ENCODE data around the gene NFAM1. TPM values are rescaled to one million over a fixed set of nuclear protein-coding genes. Genes with fewer than 3 reads are reported as not detected.

NFAM1 gene
- total and polyA plus RNA-seq, 8 donors = 0.74 to 28.0 (median 0.95) TPM

DNA sequence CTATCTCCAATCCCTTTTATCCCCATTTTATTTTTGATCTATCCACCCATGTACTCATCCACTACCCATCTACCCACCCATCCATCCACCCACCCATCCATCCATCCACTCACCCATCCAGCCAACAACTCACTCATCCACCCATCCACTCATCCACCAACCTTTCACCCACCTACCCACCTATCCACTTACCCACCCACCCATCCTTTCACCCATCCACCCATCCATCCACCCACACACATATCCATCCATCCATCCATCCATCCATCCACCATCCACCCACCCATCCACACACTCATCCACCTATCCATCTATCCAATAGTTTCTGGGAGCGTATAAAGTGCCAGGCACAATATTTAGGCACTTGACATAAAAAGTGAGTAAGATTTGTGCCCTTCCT, 39.2 kb upstream of the NFAM1 start:
- Histone ChIP-seq H3K4me1 (no peaks in the 10 kb centered on the region), H3K36me3 (no peaks in the 10 kb centered on the region), H3K4me3 (no peak overlapping the region), H3K27me3 (no peaks in the 10 kb centered on the region), H3K9me3 (no peaks in the 10 kb centered on the region), H3K27ac (no peak overlapping the region)
- ATAC-seq = no peak
- TF ChIP-seq, protein P1, sequence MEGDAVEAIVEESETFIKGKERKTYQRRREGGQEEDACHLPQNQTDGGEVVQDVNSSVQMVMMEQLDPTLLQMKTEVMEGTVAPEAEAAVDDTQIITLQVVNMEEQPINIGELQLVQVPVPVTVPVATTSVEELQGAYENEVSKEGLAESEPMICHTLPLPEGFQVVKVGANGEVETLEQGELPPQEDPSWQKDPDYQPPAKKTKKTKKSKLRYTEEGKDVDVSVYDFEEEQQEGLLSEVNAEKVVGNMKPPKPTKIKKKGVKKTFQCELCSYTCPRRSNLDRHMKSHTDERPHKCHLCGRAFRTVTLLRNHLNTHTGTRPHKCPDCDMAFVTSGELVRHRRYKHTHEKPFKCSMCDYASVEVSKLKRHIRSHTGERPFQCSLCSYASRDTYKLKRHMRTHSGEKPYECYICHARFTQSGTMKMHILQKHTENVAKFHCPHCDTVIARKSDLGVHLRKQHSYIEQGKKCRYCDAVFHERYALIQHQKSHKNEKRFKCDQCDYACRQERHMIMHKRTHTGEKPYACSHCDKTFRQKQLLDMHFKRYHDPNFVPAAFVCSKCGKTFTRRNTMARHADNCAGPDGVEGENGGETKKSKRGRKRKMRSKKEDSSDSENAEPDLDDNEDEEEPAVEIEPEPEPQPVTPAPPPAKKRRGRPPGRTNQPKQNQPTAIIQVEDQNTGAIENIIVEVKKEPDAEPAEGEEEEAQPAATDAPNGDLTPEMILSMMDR (IDR thresholded peaks at IDR 0.05) = no peak
- intact Hi-C loops (cut with DNase I) = no loop called here
- no peak for DNase-seq

GRCh38 chr22:42470366-42471082, 38.3 kb upstream of the NFAM1 start:
- no peaks in the 10 kb centered on the region for H3K36me3 ChIP-seq
- TF ChIP-seq, protein P1 (IDR thresholded peaks at IDR 0.05) = no peak
- no peaks in the 10 kb centered on the region for H3K9me3 ChIP-seq
- H3K4me1 ChIP-seq = no peaks in the 10 kb centered on the region
- H3K4me3 ChIP-seq = no peak overlapping the region
- intact Hi-C loops (cut with DNase I) = no loop called here
- DNase-seq (peak in 1 of 4 donors; percentile 6), ATAC-seq (no peak)
- H3K27me3 ChIP-seq = no peaks in the 10 kb centered on the region
- H3K27ac ChIP-seq = no peak overlapping the region

DNA sequence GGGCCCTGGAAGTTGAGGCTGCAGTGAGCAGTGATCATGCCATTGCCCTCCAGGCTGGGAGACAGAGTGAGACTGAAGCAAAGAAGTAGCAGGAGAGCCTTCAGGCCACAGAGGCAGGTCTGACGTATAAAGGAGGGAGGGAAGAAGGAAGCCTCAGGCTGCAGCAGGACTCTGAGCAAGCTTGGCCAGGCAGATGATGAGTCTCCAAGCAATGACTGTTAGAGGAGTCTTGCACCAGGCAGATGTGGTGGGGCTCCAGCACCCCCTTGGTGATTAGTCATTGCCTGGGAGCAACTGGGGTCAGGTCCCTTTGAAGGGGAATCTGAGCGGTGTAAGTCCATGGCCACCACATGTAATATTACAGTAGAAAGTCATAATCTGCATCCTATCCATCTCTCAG, 36.6 kb upstream of the NFAM1 start:
- no peaks in the 10 kb centered on the region for H3K4me1 ChIP-seq
- no peak overlapping the region for H3K4me3 ChIP-seq
- H3K9me3 ChIP-seq = no peaks in the 10 kb centered on the region
- ATAC-seq (no peak), DNase-seq (no peak)
- no peaks in the 10 kb centered on the region for H3K27me3 ChIP-seq
- TF ChIP-seq, protein P1 (IDR thresholded peaks at IDR 0.05) = no peak
- intact Hi-C loops (cut with DNase I) = no loop called here
- H3K27ac ChIP-seq = no peak overlapping the region
- no peaks in the 10 kb centered on the region for H3K36me3 ChIP-seq

GRCh38 chr22:42462016-42462415, 29.8 kb upstream of the NFAM1 start:
- no peak overlapping the region for H3K27ac ChIP-seq
- intact Hi-C loops (cut with DNase I) = no loop called here
- no peaks in the 10 kb centered on the region for H3K4me1 ChIP-seq
- ATAC-seq = no peak
- H3K4me3 ChIP-seq = no peak overlapping the region
- no peak for DNase-seq
- H3K9me3 ChIP-seq = no peaks in the 10 kb centered on the region
- no peaks in the 10 kb centered on the region for H3K36me3 ChIP-seq
- TF ChIP-seq, protein P1 (IDR thresholded peaks at IDR 0.05) = no peak
- H3K27me3 ChIP-seq = peaks cover 24 to 53% of the 10 kb centered on the region in 2 donors

GRCh38 chr22:42461511-42461910, 29.3 kb upstream of the NFAM1 start:
- H3K4me1 ChIP-seq = no peaks in the 10 kb centered on the region
- H3K36me3 ChIP-seq = no peaks in the 10 kb centered on the region
- intact Hi-C loops (cut with DNase I) = no loop called here
- H3K4me3 ChIP-seq = no peak overlapping the region
- DNase-seq = no peak
- peaks cover 24 to 58% of the 10 kb centered on the region in 2 donors for H3K27me3 ChIP-seq
- H3K9me3 ChIP-seq = no peaks in the 10 kb centered on the region
- no peak for ATAC-seq
- TF ChIP-seq, protein P1 (IDR thresholded peaks at IDR 0.05) = no peak
- no peak overlapping the region for H3K27ac ChIP-seq
